Spinal cord (tissue), 10 donors: ENCODE measurements around the gene ROS1. TPM values are rescaled to one million over a fixed set of nuclear protein-coding genes. Genes with fewer than 3 reads are reported as not detected.

Source experiments
- DNase-seq, 6 donors: peaks; one replicate each; pipeline versions ENCODE4 v3.0.0 to v3.0.0-alpha.2; 2013 to 2015; ENCODE audit warnings: low spot score in 6 of 6, low read depth in 4 of 6
- H3K27ac ChIP-seq: one replicate; pipeline ENCODE4 v1.5.1; 2013; ENCODE audit warnings: low read depth, low read length, control low read depth
- H3K27me3 ChIP-seq: one replicate; pipeline ENCODE4 v1.6.1; 2013; ENCODE audit warnings: low read length; ENCODE audit not compliant: control insufficient read depth, insufficient read depth
- H3K36me3 ChIP-seq: one replicate; pipeline ENCODE4 v1.6.1; 2013; ENCODE audit warnings: low read length; ENCODE audit not compliant: control insufficient read depth, insufficient read depth
- H3K4me1 ChIP-seq: one replicate; pipeline ENCODE4 v1.6.1; 2013; ENCODE audit warnings: low read length; ENCODE audit not compliant: control insufficient read depth, insufficient read depth
- H3K4me3 ChIP-seq: one replicate; pipeline ENCODE4 v1.5.1; 2013; ENCODE audit warnings: low read depth, low read length, control low read depth
- H3K9me3 ChIP-seq: one replicate; pipeline ENCODE4 v1.6.1; 2013; ENCODE audit warnings: low read length; ENCODE audit not compliant: control insufficient read depth, insufficient read depth
- WGBS: methylation state at CpG from one replicate; pipeline ENCODE4 v1.1.5; 2013; ENCODE audit warnings: missing lambda C conversion rate; ENCODE audit not compliant: insufficient coverage; 5-methylcytosine and 5-hydroxymethylcytosine counted together
- polyA plus RNA-seq, 2 donors: library from polyadenylated mRNA; unstranded; fragments of 120-200 nt; gene quantifications; one replicate each; pipeline ENCODE4 v1.2.1, GENCODE V29; 2013; ENCODE audit not compliant: insufficient read length in 2 of 2
- total RNA-seq, 2 donors: library from RNA; depleted of rRNA in 1 of 2; stranded (reverse); fragments of 120-200 nt in 1 of 2; fragments of >200 nt in 1 of 2; gene quantifications; one replicate each; pipeline versions ENCODE4 v1.2.3 to v1.2.4, GENCODE V29; 2013 to 2014
- donor health status: healthy.

The ROS1 gene
- total and polyA plus RNA-seq, 4 donors = 0.03 TPM; not detected in 3

DNA sequence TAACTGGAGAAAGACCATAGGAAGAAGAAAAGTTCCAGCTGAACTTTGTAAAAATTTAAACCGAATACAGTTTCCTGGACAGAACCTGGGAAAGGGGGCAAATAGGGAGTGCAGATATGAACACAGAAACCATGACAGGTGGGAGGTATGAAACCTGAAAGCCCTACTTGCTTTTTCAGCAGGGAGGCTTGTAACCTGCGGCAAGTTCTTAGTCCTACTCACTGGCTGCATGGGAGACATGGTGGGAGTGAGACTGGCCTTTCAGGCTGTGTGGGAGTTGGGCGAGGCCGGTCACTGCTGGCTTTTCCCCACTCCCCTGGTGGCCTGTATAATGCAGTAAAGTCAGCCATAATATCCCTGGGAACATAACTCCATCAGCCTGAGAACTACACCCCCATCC, 54.2 kb downstream of the ROS1 start:
- no peak for DNase-seq
- WGBS = 97% methylated on average over 3 of the region's 4 CpGs

DNA sequence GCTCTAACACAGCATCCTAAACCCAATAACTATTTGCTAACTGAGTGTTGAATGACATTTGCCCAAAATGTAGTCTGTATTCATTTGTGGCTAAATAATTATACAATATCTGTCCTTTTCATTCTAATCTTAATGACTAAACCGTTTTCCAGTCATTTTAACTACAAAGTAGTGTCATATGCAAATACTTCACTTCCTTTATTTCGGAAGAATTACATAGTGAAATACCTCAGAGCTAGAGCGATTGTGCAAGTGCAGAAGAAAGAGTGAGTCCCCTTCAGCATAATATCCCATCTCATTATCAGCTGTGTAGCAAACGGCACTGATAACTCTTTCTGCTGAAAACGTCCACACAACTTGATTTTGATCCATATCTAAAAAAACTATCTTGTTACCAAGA, 66.2 kb downstream of the ROS1 start:
- H3K4me3 ChIP-seq = no peak overlapping the region
- H3K27ac ChIP-seq = no peak overlapping the region
- 83% methylated on average over 2 of the region's 5 CpGs for WGBS
- H3K4me1 ChIP-seq = no peaks in the 10 kb centered on the region
- H3K36me3 ChIP-seq = no peaks in the 10 kb centered on the region
- no peaks in the 10 kb centered on the region for H3K27me3 ChIP-seq
- no peak for DNase-seq
- H3K9me3 ChIP-seq = no peaks in the 10 kb centered on the region

More for the DNA sequence above, 54.2 kb downstream of the ROS1 start:
- Histone ChIP-seq H3K27ac (no peak overlapping the region), H3K27me3 (no peaks in the 10 kb centered on the region), H3K9me3 (peaks cover 3% of the 10 kb centered on the region), H3K4me3 (no peak overlapping the region), H3K4me1 (no peaks in the 10 kb centered on the region), H3K36me3 (no peaks in the 10 kb centered on the region)

DNA sequence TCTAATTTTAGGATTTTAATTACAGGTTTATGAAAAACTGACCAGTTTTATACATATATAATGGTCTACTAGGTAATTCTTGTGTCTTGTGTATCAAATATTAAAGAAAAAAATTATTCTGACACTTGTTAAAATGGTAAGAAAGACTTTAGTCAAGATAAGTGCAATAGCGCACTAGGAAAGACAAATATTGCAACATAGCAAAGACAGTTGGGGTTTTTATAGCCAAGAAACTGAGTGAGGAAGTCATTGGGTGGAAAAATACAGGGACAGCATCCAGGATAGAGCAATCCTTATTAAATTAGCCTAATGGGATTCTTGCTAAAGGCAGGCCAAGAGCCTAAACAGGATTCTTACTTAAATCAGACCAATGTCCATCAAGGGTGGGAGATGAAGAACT, 71.1 kb downstream of the ROS1 start:
- no peaks in the 10 kb centered on the region for H3K4me1 ChIP-seq
- H3K27ac ChIP-seq = no peak overlapping the region
- no peaks in the 10 kb centered on the region for H3K36me3 ChIP-seq
- no peaks in the 10 kb centered on the region for H3K27me3 ChIP-seq
- no peak overlapping the region for H3K4me3 ChIP-seq
- no peaks in the 10 kb centered on the region for H3K9me3 ChIP-seq
- WGBS = no CpG with 5 or more reads among the region's 1 CpG
- DNase-seq = no peak

DNA sequence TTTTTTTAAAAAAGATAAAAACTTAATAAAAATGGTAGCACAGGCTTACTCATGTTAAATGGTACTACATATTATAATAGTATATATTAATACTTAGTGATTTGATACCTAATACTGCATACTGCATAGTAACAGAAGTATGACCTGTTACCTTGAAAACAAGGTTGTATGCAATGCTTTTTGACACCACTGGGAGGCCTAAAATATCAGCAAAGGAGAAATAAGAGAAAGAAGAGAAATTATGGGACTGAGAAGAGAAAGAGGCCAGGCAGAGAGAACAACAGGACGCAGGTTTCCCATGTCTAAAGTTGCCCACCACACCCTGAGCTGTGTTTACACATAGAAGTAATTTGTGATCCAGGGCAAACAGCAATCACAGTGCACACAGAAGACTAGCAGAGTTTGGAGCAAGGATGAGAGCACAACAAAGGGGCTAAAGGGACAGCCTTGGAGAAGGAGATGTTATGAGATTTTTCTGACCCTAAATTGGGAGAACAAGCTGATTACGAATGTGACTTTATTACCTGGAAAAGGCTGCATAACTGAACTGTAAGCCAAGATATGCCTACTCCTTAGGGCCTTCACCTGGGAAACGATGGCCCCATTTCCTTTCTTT, 73.2 kb downstream of the ROS1 start:
- DNase-seq = peak in 2 of 6 donors; percentile 1 to 49

DNA sequence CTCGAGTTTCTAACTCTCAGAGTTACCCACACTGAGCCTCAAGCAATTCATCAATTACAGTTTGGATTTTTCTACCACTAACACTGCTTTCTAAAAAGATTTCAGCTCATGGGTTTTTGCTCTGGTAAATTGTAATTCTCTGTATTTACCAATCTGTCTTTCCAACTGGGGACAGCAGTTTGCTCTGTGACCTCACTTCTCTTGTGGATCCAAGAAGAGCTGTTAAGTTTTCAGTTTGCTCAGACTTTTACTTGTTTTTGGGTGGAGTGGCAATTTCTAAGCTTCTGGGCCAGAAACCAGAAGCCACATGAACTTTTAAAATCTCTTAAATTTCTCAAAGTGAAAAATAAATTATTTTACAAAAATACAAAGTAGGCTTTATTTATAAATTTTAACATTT, 74.2 kb downstream of the ROS1 start:
- Histone ChIP-seq H3K4me3 (no peak overlapping the region), H3K9me3 (no peaks in the 10 kb centered on the region), H3K36me3 (no peaks in the 10 kb centered on the region), H3K4me1 (no peaks in the 10 kb centered on the region), H3K27me3 (no peaks in the 10 kb centered on the region), H3K27ac (no peak overlapping the region)
- WGBS = 88% methylated on average over 1 of the region's 1 CpG
- no peak for DNase-seq

More for the DNA sequence above, 73.2 kb downstream of the ROS1 start:
- Histone ChIP-seq H3K4me1 (no peaks in the 10 kb centered on the region), H3K9me3 (no peaks in the 10 kb centered on the region), H3K4me3 (no peak overlapping the region), H3K27me3 (no peaks in the 10 kb centered on the region), H3K27ac (no peak overlapping the region), H3K36me3 (no peaks in the 10 kb centered on the region)
- 83% methylated on average over 2 of the region's 3 CpGs for WGBS

DNA sequence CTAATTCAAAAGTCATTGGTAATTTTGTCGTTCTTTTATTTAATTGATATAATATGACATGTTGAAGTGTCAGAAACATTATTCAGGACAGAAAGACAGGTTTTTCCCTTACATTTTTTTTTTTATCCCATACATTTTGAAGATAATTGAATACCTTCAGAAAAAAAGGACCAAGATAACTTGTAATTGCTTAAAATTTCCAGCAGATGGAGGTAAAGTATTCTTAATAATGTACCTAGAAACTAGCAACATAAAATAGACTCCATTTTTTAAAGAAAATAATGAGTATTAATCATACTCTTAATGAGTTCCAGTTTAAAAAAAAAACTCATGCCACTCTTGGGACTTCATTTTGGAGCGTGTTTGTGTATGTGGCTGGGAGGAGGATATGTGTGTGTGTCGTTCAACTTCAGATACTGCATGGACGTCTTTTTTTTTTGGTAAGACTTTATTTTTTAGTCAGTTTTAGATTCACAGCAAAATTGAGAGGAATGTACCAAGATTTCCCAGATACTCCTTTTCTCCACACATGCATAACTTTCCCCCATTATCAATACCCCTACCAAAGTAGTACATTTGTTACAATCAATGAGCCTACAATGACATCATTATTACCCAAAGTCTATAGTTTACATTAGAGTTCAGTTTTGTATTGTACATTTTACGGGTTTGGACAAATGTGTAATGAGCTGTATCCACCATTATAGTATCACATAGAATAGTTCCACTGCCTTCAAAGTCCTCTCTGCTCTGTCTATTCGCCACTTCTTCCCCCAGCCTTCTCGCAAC, 79.4 kb downstream of the ROS1 start:
- Histone ChIP-seq H3K27me3 (no peaks in the 10 kb centered on the region), H3K27ac (no peak overlapping the region), H3K4me1 (no peaks in the 10 kb centered on the region), H3K9me3 (no peaks in the 10 kb centered on the region), H3K36me3 (no peaks in the 10 kb centered on the region), H3K4me3 (no peak overlapping the region)
- WGBS = 69% methylated on average over 2 of the region's 7 CpGs
- DNase-seq = peak in 3 of 6 donors; percentile 11 to 72 (median 36)

DNA sequence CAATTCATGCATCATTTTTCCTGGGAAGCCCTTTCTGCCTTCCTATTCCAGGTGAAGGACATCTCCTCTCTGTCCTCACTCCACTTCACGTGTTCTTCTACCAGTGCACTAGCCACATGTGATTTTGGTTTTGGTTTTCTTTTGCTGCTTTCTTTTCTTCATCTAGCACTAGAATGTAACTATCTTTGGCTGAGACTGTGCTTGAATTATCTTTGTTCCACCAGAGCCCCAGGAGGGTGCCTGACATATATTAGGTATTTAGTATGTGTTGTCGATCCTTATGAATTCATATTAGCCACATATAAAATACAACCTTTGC, 80.5 kb downstream of the ROS1 start:
- no peak overlapping the region for H3K4me3 ChIP-seq
- H3K36me3 ChIP-seq = no peaks in the 10 kb centered on the region
- H3K4me1 ChIP-seq = no peaks in the 10 kb centered on the region
- H3K27me3 ChIP-seq = no peaks in the 10 kb centered on the region
- no CpG with 5 or more reads among the region's 2 CpGs for WGBS
- no peak for DNase-seq
- no peaks in the 10 kb centered on the region for H3K9me3 ChIP-seq
- no peak overlapping the region for H3K27ac ChIP-seq

DNA sequence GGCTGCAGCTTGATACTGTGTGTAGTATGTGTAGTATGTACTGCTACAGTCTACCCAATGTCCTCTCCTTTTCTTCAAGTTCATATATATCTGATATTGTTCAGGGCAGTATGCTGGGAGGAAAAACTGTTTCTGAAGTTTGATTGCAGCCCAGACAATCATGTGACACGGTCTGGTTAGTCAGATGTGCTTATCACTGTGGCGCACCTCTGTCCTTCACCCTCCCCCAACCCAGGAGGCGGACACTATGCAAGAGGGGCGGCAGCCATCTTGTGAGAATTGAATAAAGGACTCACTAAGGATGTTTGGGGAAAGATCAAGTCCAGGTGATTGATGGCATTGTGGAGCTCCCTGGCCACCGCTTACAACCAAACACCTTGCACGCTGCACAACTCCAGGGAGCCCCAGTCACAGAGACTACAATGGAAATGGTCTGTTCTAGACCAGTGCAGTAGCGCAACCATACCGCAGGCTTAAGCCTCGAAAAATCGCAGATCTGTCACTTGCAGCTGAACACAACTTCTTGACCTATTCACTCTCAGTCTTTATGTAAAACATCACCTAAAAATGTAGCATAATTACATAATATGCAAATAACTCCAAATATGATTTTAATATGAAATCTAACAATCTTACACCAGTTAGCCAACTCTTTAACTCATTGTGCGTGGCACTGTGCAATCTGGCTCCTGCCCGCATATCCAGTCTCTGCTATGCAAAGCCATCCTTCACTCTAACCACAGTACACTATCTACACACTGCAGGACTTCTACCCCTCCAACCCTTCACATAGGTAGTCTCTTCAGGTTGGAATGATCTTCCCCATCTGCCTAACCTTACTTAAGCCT, 81.1 kb downstream of the ROS1 start:
- no peaks in the 10 kb centered on the region for H3K36me3 ChIP-seq
- 96% methylated on average over 9 of the region's 12 CpGs for WGBS
- H3K9me3 ChIP-seq = no peaks in the 10 kb centered on the region
- no peak for DNase-seq
- no peak overlapping the region for H3K4me3 ChIP-seq
- H3K27me3 ChIP-seq = no peaks in the 10 kb centered on the region
- no peak overlapping the region for H3K27ac ChIP-seq
- H3K4me1 ChIP-seq = no peaks in the 10 kb centered on the region

DNA sequence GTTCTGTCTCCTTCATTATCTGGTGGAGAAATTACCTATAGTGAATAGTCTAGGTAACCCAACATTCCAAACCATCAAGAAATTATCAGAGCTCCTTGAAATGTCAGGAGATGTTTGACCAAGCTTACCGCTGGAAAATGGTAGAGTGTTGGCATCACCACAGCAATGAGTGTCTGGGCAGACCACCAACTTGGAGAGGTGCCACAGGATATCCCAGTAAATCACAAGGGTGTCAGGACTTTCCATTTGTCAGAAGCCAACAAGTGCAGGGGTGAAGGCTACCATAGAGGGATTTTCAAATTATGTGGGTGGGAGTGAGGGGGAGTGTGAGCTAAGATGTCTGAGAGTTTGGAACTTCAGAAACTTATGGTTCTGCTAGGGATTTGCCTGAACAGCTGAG, 87.2 kb downstream of the ROS1 start:
- no peaks in the 10 kb centered on the region for H3K27me3 ChIP-seq
- H3K4me1 ChIP-seq = no peaks in the 10 kb centered on the region
- no peaks in the 10 kb centered on the region for H3K9me3 ChIP-seq
- H3K36me3 ChIP-seq = no peaks in the 10 kb centered on the region
- DNase-seq = peak in 2 of 6 donors; percentile 5 to 14
- WGBS = 44% methylated on average over 1 of the region's 1 CpG
- no peak overlapping the region for H3K4me3 ChIP-seq
- no peak overlapping the region for H3K27ac ChIP-seq
